PC-3 (cell line): ENCODE measurements around the gene BMPER.

ENCODE experiments used
- CTCF ChIP-seq: fragments of 300-600 bp; sonication (generic); conservative IDR thresholded peaks from 2 replicates; pipeline ENCODE4 v1.5.1; 2017; ENCODE audit warnings: antibody characterized with exemption, low read depth, mild to moderate bottlenecking, low read length
- EZH2 ChIP-seq: fragments of 300-600 bp; sonication (generic); IDR thresholded peaks from one replicate; pipeline ENCODE4 v1.6.1; 2017; ENCODE audit warnings: antibody characterized with exemption, mild to moderate bottlenecking, low read length; ENCODE audit not compliant: unreplicated experiment

DNA sequence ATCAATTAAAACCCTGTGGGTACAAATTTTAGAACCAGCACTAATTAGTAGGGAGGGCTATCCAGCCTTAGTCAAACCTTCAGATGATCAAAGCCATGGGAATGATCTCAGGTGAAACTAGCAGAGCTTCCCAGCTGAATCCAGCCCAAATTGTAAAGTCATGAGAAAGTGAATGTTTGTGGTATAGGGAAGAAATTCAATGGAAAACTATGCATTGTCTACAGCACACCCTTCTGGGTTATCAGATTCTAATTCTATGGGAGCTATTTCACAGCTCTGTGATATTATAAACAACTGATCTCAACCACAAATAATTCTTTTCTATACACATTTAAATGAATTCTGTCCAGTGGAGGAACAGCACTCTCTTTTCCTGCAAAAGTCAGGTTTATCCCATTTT is 24.6 kb upstream of the BMPER start:
- TF ChIP-seq CTCF (no peak), EZH2 (no peak)
